Natural killer cell (primary cell): Measurements from ENCODE around the gene PSMA5. TPM values are rescaled to one million over a fixed set of nuclear protein-coding genes. Genes with fewer than 3 reads are reported as not detected.

Source experiments
- ATAC-seq, 3 donors: fragments of 150-1000 bp in 2 of 3; fragments of 200-7000 bp in 1 of 3; cut with Tn5 transposase; 1 replicate in 1 of 3; 2 replicates in 2 of 3; pipeline ENCODE4 v1.10.0; 2021; ENCODE audit warnings: mild to moderate bottlenecking in 2 of 3, moderate library complexity in 2 of 3
- DNase-seq, 2 donors: peaks; one replicate each; pipeline versions ENCODE4 v3.0.0 to v3.0.0-alpha.2; 2013 to 2021; ENCODE audit warnings: mixed read lengths in 1 of 2
- H3K27ac ChIP-seq: one replicate; pipeline ENCODE4 v1.5.1; 2013; ENCODE audit warnings: mild to moderate bottlenecking, low read length
- H3K27me3 ChIP-seq: one replicate; pipeline ENCODE4 v1.6.1; 2013; ENCODE audit warnings: low read length; ENCODE audit not compliant: control insufficient read depth, insufficient read depth
- H3K36me3 ChIP-seq: one replicate; pipeline ENCODE4 v1.6.1; 2013; ENCODE audit warnings: low read length; ENCODE audit not compliant: control insufficient read depth, insufficient read depth
- H3K4me1 ChIP-seq: one replicate; pipeline ENCODE4 v1.6.1; 2013; ENCODE audit warnings: low read length; ENCODE audit not compliant: control insufficient read depth, insufficient read depth
- H3K4me3 ChIP-seq: one replicate; pipeline ENCODE4 v1.5.1; 2013; ENCODE audit warnings: low read length
- H3K9me3 ChIP-seq: one replicate; pipeline ENCODE4 v1.6.1; 2013; ENCODE audit warnings: low read length; ENCODE audit not compliant: control insufficient read depth, insufficient read depth
- H3K27ac Mint-ChIP-seq, 2 donors: one replicate each; pipeline ENCODE4 v1.8.0; 2022; ENCODE audit warnings: mild to moderate bottlenecking in 2 of 2, mixed read lengths in 2 of 2, moderate library complexity in 1 of 2
- H3K27me3 Mint-ChIP-seq, 2 donors: one replicate each; pipeline ENCODE4 v1.8.0; 2022; ENCODE audit warnings: low read depth in 2 of 2, mixed read lengths in 2 of 2
- H3K36me3 Mint-ChIP-seq: one replicate; pipeline ENCODE4 v1.8.0; 2022; ENCODE audit warnings: mixed read lengths
- H3K4me1 Mint-ChIP-seq, 2 donors: one replicate each; pipeline ENCODE4 v1.8.0; 2022; ENCODE audit warnings: mixed read lengths in 2 of 2
- H3K4me3 Mint-ChIP-seq: one replicate; pipeline ENCODE4 v1.8.0; 2022; ENCODE audit warnings: mild to moderate bottlenecking, moderate library complexity, mixed read lengths
- H3K9me3 Mint-ChIP-seq, 2 donors: one replicate each; pipeline ENCODE4 v1.8.0; 2022; ENCODE audit warnings: mixed read lengths in 2 of 2
- WGBS: methylation state at CpG from one replicate; pipeline ENCODE4 v1.1.7; 2013; ENCODE audit warnings: missing lambda C conversion rate; ENCODE audit not compliant: insufficient coverage; 5-methylcytosine and 5-hydroxymethylcytosine counted together
- intact Hi-C: fragments of 100-400 bp; cut with micrococcal nuclease; formaldehyde crosslinking; loops from one replicate; pipeline ENCODE4 v1.14.2; 2022
- total RNA-seq, 4 donors: library from RNA; stranded (reverse); fragments of 120-200 nt in 1 of 4; gene quantifications; one replicate each; pipeline versions ENCODE4 v1.2.3 to v1.2.4, GENCODE V29; 2013 to 2022
- TF ChIP-seq, protein P1 (sequence below): fragments of 200-600 bp; IDR thresholded peaks from one replicate; pipeline ENCODE4 v1.8.0; 2022; ENCODE audit warnings: antibody characterized with exemption

Gene PSMA5
- total RNA-seq, 3 donors from 2014 or later (not counting 1 experiment from before 2014, with no cell fraction given) = 54.7 to 76.0 (median 59.6) TPM

DNA sequence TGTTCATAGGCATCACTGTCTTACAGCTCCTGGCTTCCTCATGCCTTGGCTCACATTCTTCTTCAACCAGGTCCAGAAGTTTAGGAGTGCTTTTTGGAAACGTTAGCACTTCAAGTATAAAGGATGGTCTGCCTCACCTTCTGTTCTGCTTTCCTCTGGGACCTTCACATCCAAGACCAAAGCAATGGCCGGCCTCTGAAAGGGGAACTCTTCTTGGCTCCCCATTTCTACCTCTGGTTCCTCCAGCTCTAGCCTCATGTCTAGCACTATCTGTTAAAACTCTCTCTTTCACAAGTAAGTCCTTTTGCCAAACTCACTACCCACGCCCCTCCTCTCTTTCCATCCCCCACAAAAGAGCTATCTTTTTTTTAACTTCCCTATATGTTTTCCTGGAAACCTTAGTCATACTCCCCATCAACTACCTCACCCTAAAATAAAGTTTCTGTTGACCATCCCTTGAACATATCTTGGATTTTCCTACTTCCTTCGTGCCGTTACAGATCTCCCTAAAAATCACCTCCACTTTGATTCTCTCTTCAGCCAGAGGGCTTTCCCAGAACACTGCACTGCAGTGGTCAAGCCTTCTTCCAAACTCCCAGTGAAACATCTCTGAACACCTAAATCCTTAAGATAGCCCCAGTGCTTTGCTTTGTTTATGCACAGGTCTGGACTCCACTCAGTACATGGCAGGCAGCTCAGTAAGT, 36.5 kb downstream of the PSMA5 start:
- H3K4me3 ChIP-seq = no peak overlapping the region
- H3K9me3 ChIP-seq = no peaks in the 10 kb centered on the region
- TF ChIP-seq, protein P1, sequence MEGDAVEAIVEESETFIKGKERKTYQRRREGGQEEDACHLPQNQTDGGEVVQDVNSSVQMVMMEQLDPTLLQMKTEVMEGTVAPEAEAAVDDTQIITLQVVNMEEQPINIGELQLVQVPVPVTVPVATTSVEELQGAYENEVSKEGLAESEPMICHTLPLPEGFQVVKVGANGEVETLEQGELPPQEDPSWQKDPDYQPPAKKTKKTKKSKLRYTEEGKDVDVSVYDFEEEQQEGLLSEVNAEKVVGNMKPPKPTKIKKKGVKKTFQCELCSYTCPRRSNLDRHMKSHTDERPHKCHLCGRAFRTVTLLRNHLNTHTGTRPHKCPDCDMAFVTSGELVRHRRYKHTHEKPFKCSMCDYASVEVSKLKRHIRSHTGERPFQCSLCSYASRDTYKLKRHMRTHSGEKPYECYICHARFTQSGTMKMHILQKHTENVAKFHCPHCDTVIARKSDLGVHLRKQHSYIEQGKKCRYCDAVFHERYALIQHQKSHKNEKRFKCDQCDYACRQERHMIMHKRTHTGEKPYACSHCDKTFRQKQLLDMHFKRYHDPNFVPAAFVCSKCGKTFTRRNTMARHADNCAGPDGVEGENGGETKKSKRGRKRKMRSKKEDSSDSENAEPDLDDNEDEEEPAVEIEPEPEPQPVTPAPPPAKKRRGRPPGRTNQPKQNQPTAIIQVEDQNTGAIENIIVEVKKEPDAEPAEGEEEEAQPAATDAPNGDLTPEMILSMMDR = no peak
- no peak overlapping the region for H3K27ac Mint-ChIP-seq
- H3K4me3 Mint-ChIP-seq = no peak overlapping the region
- H3K27me3 Mint-ChIP-seq = peaks cover 20 to 37% of the 10 kb centered on the region in 2 donors
- WGBS = 69% methylated on average over 5 of the region's 5 CpGs
- no peak for DNase-seq
- no peak overlapping the region for H3K27ac ChIP-seq
- H3K9me3 Mint-ChIP-seq = no peaks in the 10 kb centered on the region
- H3K36me3 Mint-ChIP-seq = no peaks in the 10 kb centered on the region
- H3K27me3 ChIP-seq = no peaks in the 10 kb centered on the region
- peaks cover 4% of the 10 kb centered on the region for H3K4me1 ChIP-seq
- H3K36me3 ChIP-seq = no peaks in the 10 kb centered on the region
- no peak for ATAC-seq
- H3K4me1 Mint-ChIP-seq = no peaks in the 10 kb centered on the region
- intact Hi-C loops = no loop called here

DNA sequence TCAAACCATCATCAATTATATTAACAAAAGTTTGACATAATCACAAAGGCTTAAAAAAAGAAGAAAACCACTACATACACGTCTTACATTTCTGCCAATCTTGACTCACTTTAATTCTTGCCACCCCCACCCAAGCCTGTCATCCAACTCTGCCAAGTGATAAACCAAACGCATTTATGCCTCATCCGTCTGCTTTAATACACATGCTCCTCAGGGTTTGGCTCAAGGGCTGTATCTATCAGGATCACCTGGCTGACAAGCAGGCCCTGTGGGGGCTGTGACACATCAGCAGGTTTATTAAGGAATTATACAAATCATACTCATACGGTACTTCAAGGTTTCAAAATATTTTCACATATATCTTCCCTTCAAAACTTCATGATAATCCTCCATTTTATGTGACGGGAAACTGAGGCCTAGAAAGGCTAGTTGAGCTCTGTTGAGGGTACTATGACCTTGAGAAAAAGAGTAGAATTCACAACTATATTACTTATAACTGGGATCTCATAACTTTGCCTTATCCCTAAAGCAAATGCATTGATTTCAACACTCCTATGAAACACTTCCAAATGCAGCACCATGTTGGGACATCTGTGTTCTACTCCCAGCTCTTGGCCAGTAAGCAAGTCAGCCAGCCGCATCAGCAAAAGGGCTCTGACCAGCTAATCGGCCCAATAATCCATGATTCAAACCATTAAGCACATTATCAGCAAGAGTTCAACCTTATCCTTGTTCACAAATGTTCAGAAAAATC, 37.2 kb downstream of the PSMA5 start:
- H3K4me3 Mint-ChIP-seq = no peak overlapping the region
- Histone ChIP-seq H3K9me3 (no peaks in the 10 kb centered on the region), H3K36me3 (no peaks in the 10 kb centered on the region), H3K27me3 (no peaks in the 10 kb centered on the region), H3K4me3 (no peak overlapping the region), H3K4me1 (peaks cover 4% of the 10 kb centered on the region), H3K27ac (no peak overlapping the region)
- WGBS = 83% methylated on average over 5 of the region's 7 CpGs
- no peaks in the 10 kb centered on the region for H3K9me3 Mint-ChIP-seq
- no peak for DNase-seq
- TF ChIP-seq, protein P1 = no peak
- intact Hi-C loops = no loop called here
- H3K36me3 Mint-ChIP-seq = no peaks in the 10 kb centered on the region
- no peak overlapping the region for H3K27ac Mint-ChIP-seq
- peaks cover 19 to 33% of the 10 kb centered on the region in 2 donors for H3K27me3 Mint-ChIP-seq
- H3K4me1 Mint-ChIP-seq = no peaks in the 10 kb centered on the region
- no peak for ATAC-seq

DNA sequence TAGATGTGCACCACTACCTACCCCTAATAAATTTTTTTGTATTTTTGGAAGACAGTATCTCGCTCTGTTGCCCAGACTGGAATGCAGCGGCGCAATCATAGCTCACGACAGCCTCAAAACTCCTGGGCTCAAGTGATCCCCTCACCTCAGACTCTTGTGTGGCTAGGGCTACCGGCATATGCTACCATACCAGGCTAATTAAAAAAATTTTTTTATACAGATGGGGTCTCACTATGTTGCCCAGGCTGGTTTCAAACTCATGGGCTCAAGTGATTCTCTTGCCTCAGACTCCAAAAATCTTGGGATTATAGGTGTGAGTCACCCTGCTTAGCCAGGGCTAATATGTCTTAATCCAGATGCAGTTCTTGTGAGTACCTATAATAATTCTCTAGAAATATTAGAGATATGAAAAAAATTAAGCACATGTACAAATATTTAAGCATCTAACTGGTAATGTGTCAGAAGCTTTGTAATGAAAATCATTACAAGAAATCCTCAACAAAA, 38.0 kb downstream of the PSMA5 start:
- Histone ChIP-seq H3K27me3 (no peaks in the 10 kb centered on the region), H3K4me3 (no peak overlapping the region), H3K27ac (no peak overlapping the region), H3K9me3 (no peaks in the 10 kb centered on the region), H3K36me3 (no peaks in the 10 kb centered on the region), H3K4me1 (peaks cover 4% of the 10 kb centered on the region)
- no peak overlapping the region for H3K4me3 Mint-ChIP-seq
- 93% methylated on average over 5 of the region's 5 CpGs for WGBS
- DNase-seq = no peak
- no peak for ATAC-seq
- no peaks in the 10 kb centered on the region for H3K36me3 Mint-ChIP-seq
- H3K4me1 Mint-ChIP-seq = no peaks in the 10 kb centered on the region
- intact Hi-C loops = no loop called here
- no peak overlapping the region for H3K27ac Mint-ChIP-seq
- TF ChIP-seq, protein P1 = no peak
- H3K9me3 Mint-ChIP-seq = no peaks in the 10 kb centered on the region
- peaks cover 16 to 33% of the 10 kb centered on the region in 2 donors for H3K27me3 Mint-ChIP-seq
